GM23338 (cell line): ENCODE measurements around the gene TIMP4. TPM values are rescaled to one million over a fixed set of nuclear protein-coding genes. Genes with fewer than 3 reads are reported as not detected.

Source experiments
- ATAC-seq: fragments of 200-7000 bp; cut with Tn5 transposase; 3 replicates; pipeline ENCODE4 v1.9.1; 2020
- DNase-seq: peaks from one replicate; pipeline ENCODE4 v3.0.0-alpha.2; 2015; ENCODE audit warnings: low spot score
- H2AFZ ChIP-seq: fragments of 200-600 bp; sonication (generic); 2 replicates; pipeline ENCODE4 v1.8.0; 2016; ENCODE audit warnings: antibody characterized with exemption, mild to moderate bottlenecking, moderate library complexity
- H3F3A ChIP-seq: fragments of 200-600 bp; sonication (generic); replicated peaks from 2 replicates; pipeline ENCODE4 v1.8.0; 2017; ENCODE audit warnings: antibody characterized with exemption, mixed run types, low read depth
- H3K27ac ChIP-seq: fragments of 200-600 bp; sonication (generic); 2 replicates; pipeline ENCODE4 v1.6.1; 2016; ENCODE audit warnings: low read depth
- H3K27me3 ChIP-seq: fragments of 200-600 bp; sonication (generic); 2 replicates; pipeline ENCODE4 v1.8.0; 2016; ENCODE audit warnings: mild to moderate bottlenecking, mixed run types, moderate library complexity; ENCODE audit not compliant: insufficient read depth
- H3K36me3 ChIP-seq: fragments of 200-600 bp; sonication (generic); 2 replicates; pipeline ENCODE4 v1.8.0; 2016; ENCODE audit warnings: mild to moderate bottlenecking; ENCODE audit not compliant: insufficient read depth
- H3K4me1 ChIP-seq: fragments of 200-600 bp; sonication (generic); 2 replicates; pipeline ENCODE4 v1.8.0; 2016; ENCODE audit warnings: mild to moderate bottlenecking, moderate library complexity; ENCODE audit not compliant: insufficient read depth
- H3K4me2 ChIP-seq: fragments of 200-600 bp; sonication (generic); 2 replicates; pipeline ENCODE4 v1.7.1; 2017; ENCODE audit warnings: mixed run types
- H3K4me3 ChIP-seq: fragments of 200-600 bp; sonication (generic); 2 replicates; pipeline ENCODE4 v1.6.1; 2016; ENCODE audit warnings: mixed run types
- H3K79me2 ChIP-seq: fragments of 200-600 bp; sonication (generic); replicated peaks from 2 replicates; pipeline ENCODE4 v1.8.0; 2017; ENCODE audit warnings: mild to moderate bottlenecking; ENCODE audit not compliant: insufficient read depth
- H3K9me2 ChIP-seq: fragments of 200-600 bp; sonication (generic); 2 replicates; pipeline ENCODE4 v1.8.0; 2017; ENCODE audit not compliant: insufficient read depth
- H4K20me1 ChIP-seq: fragments of 200-600 bp; sonication (generic); replicated peaks from 2 replicates; pipeline ENCODE4 v1.8.0; 2017; ENCODE audit warnings: mild to moderate bottlenecking; ENCODE audit not compliant: insufficient read depth
- H3K27ac Mint-ChIP-seq: 2 replicates; pipeline ENCODE4 v1.8.0; 2020; ENCODE audit warnings: inconsistent platforms, mild to moderate bottlenecking, moderate library complexity, mixed read lengths
- H3K27me3 Mint-ChIP-seq: 3 replicates; pipeline ENCODE4 v1.8.0; 2022; ENCODE audit warnings: low read depth, mild to moderate bottlenecking, moderate library complexity, mixed read lengths, inconsistent platforms; ENCODE audit not compliant: insufficient read depth, poor library complexity
- H3K36me3 Mint-ChIP-seq: 3 replicates; pipeline ENCODE4 v1.8.0; 2021; ENCODE audit warnings: low read depth, mild to moderate bottlenecking, inconsistent platforms, moderate library complexity, mixed read lengths
- H3K4me1 Mint-ChIP-seq: 3 replicates; pipeline ENCODE4 v1.8.0; 2020; ENCODE audit warnings: mild to moderate bottlenecking, inconsistent platforms, mixed read lengths
- H3K4me3 Mint-ChIP-seq: 3 replicates; pipeline ENCODE4 v1.8.0; 2021; ENCODE audit warnings: moderate library complexity, mild to moderate bottlenecking, inconsistent platforms, mixed read lengths
- H3K9me3 Mint-ChIP-seq: 3 replicates; pipeline ENCODE4 v1.8.0; 2020; ENCODE audit warnings: moderate library complexity, mild to moderate bottlenecking, inconsistent platforms, mixed read lengths
- CREB1 ChIP-seq: fragments of 250-450 bp; sonication (Bioruptor Pico); IDR thresholded peaks from 2 replicates; pipeline ENCODE4 v1.5.0; 2020; ENCODE audit warnings: low read depth, mild to moderate bottlenecking, moderate library complexity
- CTCF ChIP-seq, 2 experiments: fragments of 200-600 bp in 1 of 2; sonication (generic) in 1 of 2; conservative IDR thresholded peaks; 2 replicates each; pipeline versions ENCODE4 v1.5.1 to v1.6.1; 2016 to 2017; ENCODE audit warnings: antibody characterized with exemption in 2 of 2, low read depth in 2 of 2, mild to moderate bottlenecking in 2 of 2, moderate library complexity in 1 of 2
- EZH2 ChIP-seq: fragments of 200-600 bp; sonication (generic); IDR thresholded peaks from one replicate; pipeline ENCODE4 v1.8.0; 2017; ENCODE audit warnings: antibody characterized with exemption, mild to moderate bottlenecking, low read depth; ENCODE audit not compliant: unreplicated experiment
- JUNB ChIP-seq: IDR thresholded peaks from one replicate; pipeline ENCODE4 v1.6.1; 2016; ENCODE audit warnings: antibody characterized with exemption; ENCODE audit not compliant: unreplicated experiment
- NANOG ChIP-seq: IDR thresholded peaks from 2 replicates; pipeline ENCODE4 v1.6.1; 2016; ENCODE audit warnings: antibody characterized with exemption, borderline replicate concordance
- POLR2AphosphoS5 ChIP-seq: IDR thresholded peaks from 2 replicates; pipeline ENCODE4 v1.6.1; 2016; ENCODE audit warnings: antibody characterized with exemption, low read depth
- REST ChIP-seq: IDR thresholded peaks from one replicate; pipeline ENCODE4 v1.6.1; 2018; ENCODE audit warnings: antibody characterized with exemption; ENCODE audit not compliant: unreplicated experiment
- ZNF114 ChIP-seq: fragments of 250-450 bp; sonication (Bioruptor Pico); IDR thresholded peaks from 2 replicates; pipeline ENCODE4 v1.5.0; 2020; ENCODE audit warnings: mild to moderate bottlenecking, moderate library complexity
- ZNF331 ChIP-seq: fragments of 250-450 bp; sonication (Bioruptor Pico); IDR thresholded peaks from 2 replicates; pipeline ENCODE4 v1.5.0; 2020; ENCODE audit warnings: low read depth, mild to moderate bottlenecking, moderate library complexity
- polyA plus RNA-seq: library from polyadenylated mRNA; unstranded; fragments of >200 nt; fragmentation: Nextera tagmentation; extraction: Ambion mirVana; gene quantifications from 2 replicates; pipeline ENCODE4 v1.2.1, GENCODE V29; 2016
- total RNA-seq: library from RNA; depleted of rRNA; stranded (reverse); fragments of >200 nt; shearing (Covaris generic); gene quantifications from 2 replicates; pipeline ENCODE4 v1.2.3, GENCODE V29; 2014
- TF ChIP-seq, protein P1 (sequence below): fragments of 250-450 bp; sonication (Bioruptor Pico); IDR thresholded peaks from 2 replicates; pipeline ENCODE4 v1.5.0; 2020; ENCODE audit warnings: mild to moderate bottlenecking, moderate library complexity
- TF ChIP-seq, protein P2 (sequence below): IDR thresholded peaks from 2 replicates; pipeline ENCODE4 v1.6.1; 2016; ENCODE audit warnings: antibody characterized with exemption

Gene TIMP4
- total and polyA plus RNA-seq, 2 experiments from 2014 or later: 6.7 to 11.1 TPM

GRCh38 chr3:12157026-12157425 lies 1.7 kb downstream of the TIMP4 start:
- peaks cover 31% of the 10 kb centered on the region for H3K36me3 Mint-ChIP-seq
- H3K9me3 Mint-ChIP-seq: no peaks in the 10 kb centered on the region
- peak overlapping the region; percentile 33; the same call in 1 of the 2 replicates for H3K27ac Mint-ChIP-seq
- peaks cover 19% of the 10 kb centered on the region for H3K4me1 ChIP-seq
- TF ChIP-seq ZNF331 (CRISPR knock-in tag) (no peak), NANOG (no peak), POLR2AphosphoS5 (no peak), CTCF (conservative IDR thresholded peaks at IDR 0.05; ENCODE audit: low read depth in 2 of 2) (no peak), ZNF114 (CRISPR knock-in tag) (no peak), REST (no peak), CREB1 (CRISPR knock-in tag) (no peak), JUNB (no peak), EZH2 (no peak)
- TF ChIP-seq, protein P1, sequence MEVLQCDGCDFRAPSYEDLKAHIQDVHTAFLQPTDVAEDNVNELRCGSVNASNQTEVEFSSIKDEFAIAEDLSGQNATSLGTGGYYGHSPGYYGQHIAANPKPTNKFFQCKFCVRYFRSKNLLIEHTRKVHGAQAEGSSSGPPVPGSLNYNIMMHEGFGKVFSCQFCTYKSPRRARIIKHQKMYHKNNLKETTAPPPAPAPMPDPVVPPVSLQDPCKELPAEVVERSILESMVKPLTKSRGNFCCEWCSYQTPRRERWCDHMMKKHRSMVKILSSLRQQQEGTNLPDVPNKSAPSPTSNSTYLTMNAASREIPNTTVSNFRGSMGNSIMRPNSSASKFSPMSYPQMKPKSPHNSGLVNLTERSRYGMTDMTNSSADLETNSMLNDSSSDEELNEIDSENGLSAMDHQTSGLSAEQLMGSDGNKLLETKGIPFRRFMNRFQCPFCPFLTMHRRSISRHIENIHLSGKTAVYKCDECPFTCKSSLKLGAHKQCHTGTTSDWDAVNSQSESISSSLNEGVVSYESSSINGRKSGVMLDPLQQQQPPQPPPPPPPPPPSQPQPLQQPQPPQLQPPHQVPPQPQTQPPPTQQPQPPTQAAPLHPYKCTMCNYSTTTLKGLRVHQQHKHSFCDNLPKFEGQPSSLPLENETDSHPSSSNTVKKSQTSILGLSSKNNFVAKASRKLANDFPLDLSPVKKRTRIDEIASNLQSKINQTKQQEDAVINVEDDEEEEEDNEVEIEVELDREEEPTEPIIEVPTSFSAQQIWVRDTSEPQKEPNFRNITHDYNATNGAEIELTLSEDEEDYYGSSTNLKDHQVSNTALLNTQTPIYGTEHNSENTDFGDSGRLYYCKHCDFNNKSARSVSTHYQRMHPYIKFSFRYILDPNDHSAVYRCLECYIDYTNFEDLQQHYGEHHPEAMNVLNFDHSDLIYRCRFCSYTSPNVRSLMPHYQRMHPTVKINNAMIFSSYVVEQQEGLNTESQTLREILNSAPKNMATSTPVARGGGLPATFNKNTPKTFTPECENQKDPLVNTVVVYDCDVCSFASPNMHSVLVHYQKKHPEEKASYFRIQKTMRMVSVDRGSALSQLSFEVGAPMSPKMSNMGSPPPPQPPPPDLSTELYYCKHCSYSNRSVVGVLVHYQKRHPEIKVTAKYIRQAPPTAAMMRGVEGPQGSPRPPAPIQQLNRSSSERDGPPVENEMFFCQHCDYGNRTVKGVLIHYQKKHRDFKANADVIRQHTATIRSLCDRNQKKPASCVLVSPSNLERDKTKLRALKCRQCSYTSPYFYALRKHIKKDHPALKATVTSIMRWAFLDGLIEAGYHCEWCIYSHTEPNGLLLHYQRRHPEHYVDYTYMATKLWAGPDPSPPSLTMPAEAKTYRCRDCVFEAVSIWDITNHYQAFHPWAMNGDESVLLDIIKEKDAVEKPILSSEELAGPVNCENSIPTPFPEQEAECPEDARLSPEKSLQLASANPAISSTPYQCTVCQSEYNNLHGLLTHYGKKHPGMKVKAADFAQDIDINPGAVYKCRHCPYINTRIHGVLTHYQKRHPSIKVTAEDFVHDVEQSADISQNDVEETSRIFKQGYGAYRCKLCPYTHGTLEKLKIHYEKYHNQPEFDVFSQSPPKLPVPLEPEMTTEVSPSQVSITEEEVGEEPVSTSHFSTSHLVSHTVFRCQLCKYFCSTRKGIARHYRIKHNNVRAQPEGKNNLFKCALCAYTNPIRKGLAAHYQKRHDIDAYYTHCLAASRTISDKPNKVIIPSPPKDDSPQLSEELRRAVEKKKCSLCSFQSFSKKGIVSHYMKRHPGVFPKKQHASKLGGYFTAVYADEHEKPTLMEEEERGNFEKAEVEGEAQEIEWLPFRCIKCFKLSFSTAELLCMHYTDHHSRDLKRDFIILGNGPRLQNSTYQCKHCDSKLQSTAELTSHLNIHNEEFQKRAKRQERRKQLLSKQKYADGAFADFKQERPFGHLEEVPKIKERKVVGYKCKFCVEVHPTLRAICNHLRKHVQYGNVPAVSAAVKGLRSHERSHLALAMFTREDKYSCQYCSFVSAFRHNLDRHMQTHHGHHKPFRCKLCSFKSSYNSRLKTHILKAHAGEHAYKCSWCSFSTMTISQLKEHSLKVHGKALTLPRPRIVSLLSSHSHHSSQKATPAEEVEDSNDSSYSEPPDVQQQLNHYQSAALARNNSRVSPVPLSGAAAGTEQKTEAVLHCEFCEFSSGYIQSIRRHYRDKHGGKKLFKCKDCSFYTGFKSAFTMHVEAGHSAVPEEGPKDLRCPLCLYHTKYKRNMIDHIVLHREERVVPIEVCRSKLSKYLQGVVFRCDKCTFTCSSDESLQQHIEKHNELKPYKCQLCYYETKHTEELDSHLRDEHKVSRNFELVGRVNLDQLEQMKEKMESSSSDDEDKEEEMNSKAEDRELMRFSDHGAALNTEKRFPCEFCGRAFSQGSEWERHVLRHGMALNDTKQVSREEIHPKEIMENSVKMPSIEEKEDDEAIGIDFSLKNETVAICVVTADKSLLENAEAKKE (CRISPR knock-in tag): no peak
- TF ChIP-seq, protein P2, sequence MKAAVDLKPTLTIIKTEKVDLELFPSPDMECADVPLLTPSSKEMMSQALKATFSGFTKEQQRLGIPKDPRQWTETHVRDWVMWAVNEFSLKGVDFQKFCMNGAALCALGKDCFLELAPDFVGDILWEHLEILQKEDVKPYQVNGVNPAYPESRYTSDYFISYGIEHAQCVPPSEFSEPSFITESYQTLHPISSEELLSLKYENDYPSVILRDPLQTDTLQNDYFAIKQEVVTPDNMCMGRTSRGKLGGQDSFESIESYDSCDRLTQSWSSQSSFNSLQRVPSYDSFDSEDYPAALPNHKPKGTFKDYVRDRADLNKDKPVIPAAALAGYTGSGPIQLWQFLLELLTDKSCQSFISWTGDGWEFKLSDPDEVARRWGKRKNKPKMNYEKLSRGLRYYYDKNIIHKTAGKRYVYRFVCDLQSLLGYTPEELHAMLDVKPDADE: no peak
- no peak for DNase-seq
- no peak overlapping the region for H3K27ac ChIP-seq
- H4K20me1 ChIP-seq: no peaks in the 10 kb centered on the region
- peak overlapping the region; percentile 85; the same call in 1 of the 2 replicates for H3K4me2 ChIP-seq
- H3K79me2 ChIP-seq: no peaks in the 10 kb centered on the region
- H3K27me3 Mint-ChIP-seq: peaks cover 3% of the 10 kb centered on the region
- H3K9me2 ChIP-seq: no peaks in the 10 kb centered on the region
- H2AFZ ChIP-seq: no peak overlapping the region
- peak overlapping the region; percentile 64; the same call in 1 of the 3 replicates for H3K4me3 Mint-ChIP-seq
- no peak for ATAC-seq
- no peak overlapping the region for H3K4me3 ChIP-seq
- peaks cover 5% of the 10 kb centered on the region for H3F3A ChIP-seq
- H3K36me3 ChIP-seq: no peaks in the 10 kb centered on the region; the same call in 1 of the 2 replicates
- no peaks in the 10 kb centered on the region for H3K27me3 ChIP-seq
- peaks cover 50% of the 10 kb centered on the region for H3K4me1 Mint-ChIP-seq
